OCI-LY3 (cell line): ENCODE data around the gene CLEC19A.

Experiments used
- H2AFZ ChIP-seq: fragments of 200-600, 300-600 bp; shearing (Covaris generic); 2 replicates; pipeline ENCODE4 v1.6.0; 2014; ENCODE audit warnings: antibody characterized with exemption, low read depth, low read length
- H3K27ac ChIP-seq: fragments of 200-600, 300-600 bp; sonication (generic); 2 replicates; pipeline ENCODE4 v1.5.1; 2014; ENCODE audit warnings: mild to moderate bottlenecking, low read length, moderate library complexity, mixed read lengths
- H3K27me3 ChIP-seq: fragments of 200-600, 300-600 bp; sonication (generic); 2 replicates; pipeline ENCODE4 v1.6.1; 2014; ENCODE audit warnings: low read depth, low read length, mixed read lengths
- H3K36me3 ChIP-seq: fragments of 200-600, 300-600 bp; sonication (generic); replicated peaks from 2 replicates; pipeline ENCODE3; 2014; ENCODE audit warnings: low read depth, low read length, mixed read lengths
- H3K4me1 ChIP-seq: fragments of 300-600, 200-600 bp; sonication (generic); 2 replicates; pipeline ENCODE4 v1.6.1; 2014; ENCODE audit warnings: low read length, mixed read lengths
- H3K4me2 ChIP-seq: fragments of 200-600, 300-600 bp; sonication (generic); 2 replicates; pipeline ENCODE4 v1.6.1; 2014; ENCODE audit warnings: low read length, mixed read lengths
- H3K4me3 ChIP-seq: fragments of 300-600, 200-600 bp; sonication (generic); 2 replicates; pipeline ENCODE4 v1.5.1; 2014; ENCODE audit warnings: antibody characterized with exemption, mild to moderate bottlenecking, low read length, moderate library complexity
- H3K79me2 ChIP-seq: fragments of 300-600, 200-600 bp; shearing (Covaris generic); 2 replicates; pipeline ENCODE4 v1.6.1; 2014; ENCODE audit warnings: mild to moderate bottlenecking, low read length, mixed read lengths
- H3K9ac ChIP-seq: fragments of 300-600, 200-600 bp; shearing (Covaris generic); 2 replicates; pipeline ENCODE4 v1.6.0; 2014; ENCODE audit warnings: mild to moderate bottlenecking, low read length, moderate library complexity
- H3K9me3 ChIP-seq: fragments of 200-600, 300-600 bp; shearing (Covaris generic); 2 replicates; pipeline ENCODE4 v1.6.1; 2014; ENCODE audit warnings: low read length, mixed read lengths; ENCODE audit not compliant: insufficient read depth
- H4K20me1 ChIP-seq: fragments of 200-600, 300-600 bp; sonication (generic); 2 replicates; pipeline ENCODE4 v1.6.1; 2016; ENCODE audit warnings: low read length, mixed read lengths; ENCODE audit not compliant: insufficient read depth
- EZH2phosphoT487 ChIP-seq: fragments of 200-600 bp; shearing (Covaris generic); IDR thresholded peaks from 2 replicates; pipeline ENCODE4 v1.6.1; 2018; ENCODE audit warnings: antibody characterized with exemption, mixed run types, low read depth
- TF ChIP-seq, protein P1 (sequence below): fragments of 200-600, 300-600 bp; sonication (generic); IDR thresholded peaks from 2 replicates; pipeline ENCODE4 v1.5.1; 2014; ENCODE audit warnings: antibody characterized with exemption, low read length, low read depth

CLEC19A gene

DNA sequence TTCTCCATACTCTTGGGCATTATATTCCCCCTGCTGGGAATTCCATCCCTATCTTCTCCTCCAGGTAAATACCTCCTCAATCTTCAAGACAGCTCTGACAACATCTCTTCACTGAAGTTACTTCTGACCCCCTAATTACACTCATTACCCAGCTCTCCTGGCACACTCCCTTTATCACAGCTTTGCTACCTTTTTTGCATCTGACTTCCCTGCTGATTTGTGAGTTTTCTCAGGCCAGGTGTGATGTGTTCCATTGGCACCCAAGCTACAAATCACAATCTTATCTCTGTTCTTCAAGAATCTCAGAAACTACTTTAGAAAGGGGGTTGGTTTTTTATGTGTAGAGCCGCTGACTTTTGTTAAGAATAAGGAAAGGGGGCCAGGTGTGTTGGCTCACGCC is 14.0 kb downstream of the CLEC19A start:
- H3K9me3 ChIP-seq = no peaks in the 10 kb centered on the region
- TF ChIP-seq, protein P1, sequence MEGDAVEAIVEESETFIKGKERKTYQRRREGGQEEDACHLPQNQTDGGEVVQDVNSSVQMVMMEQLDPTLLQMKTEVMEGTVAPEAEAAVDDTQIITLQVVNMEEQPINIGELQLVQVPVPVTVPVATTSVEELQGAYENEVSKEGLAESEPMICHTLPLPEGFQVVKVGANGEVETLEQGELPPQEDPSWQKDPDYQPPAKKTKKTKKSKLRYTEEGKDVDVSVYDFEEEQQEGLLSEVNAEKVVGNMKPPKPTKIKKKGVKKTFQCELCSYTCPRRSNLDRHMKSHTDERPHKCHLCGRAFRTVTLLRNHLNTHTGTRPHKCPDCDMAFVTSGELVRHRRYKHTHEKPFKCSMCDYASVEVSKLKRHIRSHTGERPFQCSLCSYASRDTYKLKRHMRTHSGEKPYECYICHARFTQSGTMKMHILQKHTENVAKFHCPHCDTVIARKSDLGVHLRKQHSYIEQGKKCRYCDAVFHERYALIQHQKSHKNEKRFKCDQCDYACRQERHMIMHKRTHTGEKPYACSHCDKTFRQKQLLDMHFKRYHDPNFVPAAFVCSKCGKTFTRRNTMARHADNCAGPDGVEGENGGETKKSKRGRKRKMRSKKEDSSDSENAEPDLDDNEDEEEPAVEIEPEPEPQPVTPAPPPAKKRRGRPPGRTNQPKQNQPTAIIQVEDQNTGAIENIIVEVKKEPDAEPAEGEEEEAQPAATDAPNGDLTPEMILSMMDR = no peak
- TF ChIP-seq EZH2phosphoT487 = no peak
- no peak overlapping the region for H3K4me2 ChIP-seq
- no peaks in the 10 kb centered on the region for H3K36me3 ChIP-seq
- no peak overlapping the region for H3K4me3 ChIP-seq
- H3K27me3 ChIP-seq = no peaks in the 10 kb centered on the region
- H3K9ac ChIP-seq = no peak overlapping the region
- H4K20me1 ChIP-seq = no peaks in the 10 kb centered on the region
- H3K27ac ChIP-seq = no peak overlapping the region
- H3K79me2 ChIP-seq = no peaks in the 10 kb centered on the region
- H2AFZ ChIP-seq = no peak overlapping the region
- H3K4me1 ChIP-seq = peaks cover 29% of the 10 kb centered on the region

DNA sequence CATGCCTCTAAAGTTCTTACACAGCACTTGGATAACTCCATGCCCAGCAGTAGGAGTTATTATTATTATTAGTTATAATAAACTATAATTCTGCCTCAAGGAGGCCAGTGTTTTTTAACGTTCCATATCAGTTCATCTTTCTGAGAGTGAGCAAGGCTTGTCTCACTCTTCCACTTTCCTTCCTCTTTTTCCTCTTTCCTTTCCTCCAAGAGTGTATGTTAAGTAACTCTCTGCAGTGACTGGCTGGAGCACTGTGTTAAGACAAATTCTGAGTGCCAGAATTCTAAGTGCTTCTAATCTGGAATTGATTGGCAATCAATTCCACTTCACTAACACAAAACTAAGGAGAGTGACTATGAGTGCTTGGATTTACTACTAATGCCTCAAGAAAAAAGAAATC is 16.4 kb downstream of the CLEC19A start:
- Histone ChIP-seq H3K9ac (no peak overlapping the region), H3K27me3 (no peaks in the 10 kb centered on the region), H3K4me2 (no peak overlapping the region), H4K20me1 (no peaks in the 10 kb centered on the region), H3K36me3 (no peaks in the 10 kb centered on the region), H3K9me3 (no peaks in the 10 kb centered on the region), H3K27ac (no peak overlapping the region), H3K79me2 (no peaks in the 10 kb centered on the region), H2AFZ (no peak overlapping the region), H3K4me3 (no peak overlapping the region), H3K4me1 (peaks cover 16% of the 10 kb centered on the region)
- TF ChIP-seq, protein P1 = no peak
- no peak for TF ChIP-seq EZH2phosphoT487

DNA sequence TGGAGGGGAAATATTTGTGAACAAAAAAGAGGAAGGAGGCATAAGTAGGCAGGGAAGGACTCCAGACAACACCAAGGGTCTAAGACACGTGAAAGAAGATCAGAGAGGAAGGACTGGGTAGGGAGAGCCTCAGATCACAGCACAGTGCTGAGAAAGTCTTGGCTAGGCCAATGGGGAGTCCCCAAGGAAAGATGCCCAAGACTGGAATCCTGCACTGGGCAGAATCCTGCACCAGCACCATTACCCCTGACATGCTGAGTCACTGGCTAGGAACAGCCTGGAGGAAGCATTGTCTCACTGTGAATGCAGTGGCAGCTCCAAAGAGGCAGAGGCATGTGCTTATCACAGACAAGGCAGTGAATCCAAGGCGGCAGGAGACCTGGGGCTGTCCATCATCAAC is 19.2 kb downstream of the CLEC19A start:
- H3K4me1 ChIP-seq = peaks cover 16% of the 10 kb centered on the region
- H3K4me2 ChIP-seq = peak overlapping the region; percentile 36
- TF ChIP-seq, protein P1 = no peak
- TF ChIP-seq EZH2phosphoT487 = no peak
- H3K9me3 ChIP-seq = no peaks in the 10 kb centered on the region
- no peaks in the 10 kb centered on the region for H3K36me3 ChIP-seq
- no peaks in the 10 kb centered on the region for H3K79me2 ChIP-seq
- H3K27me3 ChIP-seq = no peaks in the 10 kb centered on the region
- peak overlapping the region; percentile 33; the same call in 1 of the 2 replicates for H3K9ac ChIP-seq
- no peak overlapping the region; the same call in 1 of the 2 replicates for H2AFZ ChIP-seq
- H3K27ac ChIP-seq = no peak overlapping the region
- H3K4me3 ChIP-seq = no peak overlapping the region
- H4K20me1 ChIP-seq = no peaks in the 10 kb centered on the region

DNA sequence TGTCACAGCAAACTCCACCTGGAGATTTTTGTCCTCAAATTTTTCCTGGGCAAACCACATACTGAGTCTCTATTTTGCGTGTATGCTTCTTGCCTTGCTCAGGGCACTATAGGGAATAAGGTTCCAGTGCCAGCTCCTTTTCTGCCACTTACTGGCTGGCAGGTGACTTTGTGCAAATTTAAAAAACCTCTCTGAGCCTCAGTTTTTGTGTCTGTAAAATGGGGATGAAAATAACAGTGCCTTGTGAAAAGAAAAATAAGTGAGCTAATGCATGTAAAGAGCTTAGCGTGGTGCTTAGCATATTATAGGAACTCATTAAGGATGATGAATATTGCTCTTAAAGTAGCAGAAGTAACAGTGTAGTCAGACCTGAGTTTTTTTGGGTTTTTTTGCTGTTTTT is 19.9 kb downstream of the CLEC19A start:
- no peak overlapping the region for H3K27ac ChIP-seq

More for the DNA sequence above, 19.9 kb downstream of the CLEC19A start:
- Histone ChIP-seq H3K79me2 (no peaks in the 10 kb centered on the region), H3K27me3 (no peaks in the 10 kb centered on the region), H4K20me1 (no peaks in the 10 kb centered on the region), H3K4me1 (peaks cover 16% of the 10 kb centered on the region), H3K4me2 (peak overlapping the region; percentile 36), H3K9me3 (no peaks in the 10 kb centered on the region), H2AFZ (no peak overlapping the region), H3K36me3 (no peaks in the 10 kb centered on the region), H3K4me3 (0 out of 2 replicates have a peak overlapping the region, but pooled peaks have one; percentile 1), H3K9ac (peak overlapping the region; percentile 33; the same call in 1 of the 2 replicates)
- TF ChIP-seq EZH2phosphoT487 = no peak
- TF ChIP-seq, protein P1 = no peak
